MG63 (cell line): Measurements from ENCODE around the gene COL20A1. TPM values are rescaled to one million over a fixed set of nuclear protein-coding genes. Genes with fewer than 3 reads are reported as not detected.
A peak's percentile ranks its signal among the peaks of the same experiment; 100 is the strongest.

Experiments used
- DNase-seq: peaks from one replicate; pipeline ENCODE4 v3.0.0-alpha.2; 2020
- H3K27me3 ChIP-seq: fragments of 250-450 bp; sonication (Bioruptor Pico); 2 replicates; pipeline ENCODE4 v1.5.1; 2020; ENCODE audit warnings: mild to moderate bottlenecking, moderate library complexity
- H3K36me3 ChIP-seq: fragments of 250-450 bp; sonication (Bioruptor Pico); 2 replicates; pipeline ENCODE4 v1.5.1; 2020; ENCODE audit warnings: mild to moderate bottlenecking, moderate library complexity
- H3K4me3 ChIP-seq: fragments of 250-450 bp; sonication (Bioruptor Pico); 2 replicates; pipeline ENCODE4 v1.5.1; 2020; ENCODE audit warnings: mild to moderate bottlenecking, moderate library complexity
- H3K9me3 ChIP-seq: fragments of 250-450 bp; sonication (Bioruptor Pico); 2 replicates; pipeline ENCODE4 v1.5.1; 2020; ENCODE audit warnings: mild to moderate bottlenecking, moderate library complexity
- total RNA-seq: library from RNA; depleted of rRNA; stranded (reverse); fragments of >200 nt; shearing (Covaris generic); gene quantifications from 2 replicates; pipeline ENCODE4 v1.2.3, GENCODE V29; 2014; ENCODE audit warnings: low replicate concordance

The COL20A1 gene
- total RNA-seq, 1 experiment from 2014 or later: not detected

DNA sequence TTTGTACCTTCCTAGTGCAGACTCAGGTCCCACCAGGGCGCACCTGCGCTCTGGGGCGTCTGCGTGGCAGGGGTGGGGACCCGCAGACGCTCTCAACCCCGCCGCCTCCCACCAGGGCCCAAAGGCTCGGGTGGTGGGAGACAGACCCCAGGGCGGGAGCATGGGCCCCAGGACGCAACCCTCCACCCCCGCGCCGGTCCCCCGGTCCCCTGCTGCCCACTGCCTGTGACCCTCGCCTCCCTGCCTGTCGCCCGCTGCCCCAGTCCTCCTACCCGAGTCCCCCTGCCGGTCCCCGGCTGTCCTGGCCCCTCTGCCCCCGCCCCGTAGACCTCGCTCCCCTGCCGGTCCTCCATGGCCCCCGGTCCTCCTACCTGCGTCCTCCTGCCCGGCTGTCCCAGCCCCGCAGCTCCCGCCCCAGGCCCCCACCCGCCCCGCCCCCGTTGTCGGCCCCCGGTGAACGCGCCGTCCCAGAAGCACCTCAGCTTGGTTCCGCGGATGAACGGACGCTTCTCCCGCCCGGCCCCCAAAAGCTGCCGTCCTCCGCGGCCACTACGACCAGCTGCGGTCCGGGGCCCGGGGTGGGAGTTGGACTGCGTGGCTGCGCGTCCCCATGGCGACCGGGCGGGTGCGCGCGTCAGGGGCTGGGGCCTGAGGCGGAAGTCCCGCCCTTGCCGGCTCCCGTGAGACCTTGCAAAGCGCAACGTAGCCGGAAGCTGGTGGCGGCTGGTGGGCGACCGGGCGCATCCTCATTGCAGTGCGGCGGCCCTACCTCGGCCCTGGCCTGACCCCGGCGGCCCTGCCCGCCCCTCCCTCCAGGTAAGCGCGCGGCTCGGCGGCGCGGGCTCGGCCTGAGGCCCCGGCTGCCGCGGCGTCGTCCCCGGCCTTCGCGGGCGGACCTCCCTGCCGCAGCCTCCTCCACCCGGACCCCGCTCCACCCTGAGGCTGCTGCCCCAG lies 20.6 kb upstream of the COL20A1 start, which contains the start of gene ARFGAP1:
TSS of gene ARFGAP1 (plus strand) at position 709 of the 954 bp plus-strand sequence. CDS start 2,768 bp downstream, outside the sequence.
- Histone ChIP-seq H3K9me3 (no peaks in the 10 kb centered on the region), H3K4me3 (peak within 1 kb of the TSS; percentile 86), H3K27me3 (no peaks in the 10 kb centered on the region), H3K36me3 (peaks cover 34% of the 10 kb centered on the region)
- peak; percentile 92 for DNase-seq

DNA sequence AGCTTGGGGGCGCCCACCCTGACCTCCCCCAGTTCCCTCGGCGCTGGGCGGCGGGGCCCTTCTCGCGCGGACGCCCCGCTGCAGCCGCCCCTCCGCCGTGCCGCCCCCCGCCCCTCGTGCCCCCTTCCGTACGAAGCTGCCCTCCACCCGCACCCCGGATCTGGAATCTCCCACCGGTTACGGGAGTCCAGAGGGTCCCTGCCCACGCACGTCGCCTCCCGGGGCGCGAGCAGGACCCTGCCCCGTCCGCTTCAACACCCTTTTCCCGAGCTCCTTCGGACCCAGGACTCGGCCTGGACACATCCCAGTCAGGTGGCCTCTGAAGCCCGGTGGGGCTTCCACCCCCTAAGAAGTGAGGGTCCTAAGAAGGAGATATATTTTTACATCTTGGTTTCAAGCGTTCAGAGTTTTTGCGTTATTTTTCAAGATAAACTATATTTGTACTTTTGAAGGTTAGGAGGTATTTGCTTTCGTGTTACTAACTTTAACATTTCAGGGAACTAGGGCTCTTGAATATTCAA lies 19.9 kb upstream of the COL20A1 start:
- H3K27me3 ChIP-seq: no peaks in the 10 kb centered on the region
- DNase-seq: no peak
- H3K4me3 ChIP-seq: peak overlapping the region; percentile 86
- no peaks in the 10 kb centered on the region for H3K9me3 ChIP-seq
- peaks cover 41% of the 10 kb centered on the region for H3K36me3 ChIP-seq

DNA sequence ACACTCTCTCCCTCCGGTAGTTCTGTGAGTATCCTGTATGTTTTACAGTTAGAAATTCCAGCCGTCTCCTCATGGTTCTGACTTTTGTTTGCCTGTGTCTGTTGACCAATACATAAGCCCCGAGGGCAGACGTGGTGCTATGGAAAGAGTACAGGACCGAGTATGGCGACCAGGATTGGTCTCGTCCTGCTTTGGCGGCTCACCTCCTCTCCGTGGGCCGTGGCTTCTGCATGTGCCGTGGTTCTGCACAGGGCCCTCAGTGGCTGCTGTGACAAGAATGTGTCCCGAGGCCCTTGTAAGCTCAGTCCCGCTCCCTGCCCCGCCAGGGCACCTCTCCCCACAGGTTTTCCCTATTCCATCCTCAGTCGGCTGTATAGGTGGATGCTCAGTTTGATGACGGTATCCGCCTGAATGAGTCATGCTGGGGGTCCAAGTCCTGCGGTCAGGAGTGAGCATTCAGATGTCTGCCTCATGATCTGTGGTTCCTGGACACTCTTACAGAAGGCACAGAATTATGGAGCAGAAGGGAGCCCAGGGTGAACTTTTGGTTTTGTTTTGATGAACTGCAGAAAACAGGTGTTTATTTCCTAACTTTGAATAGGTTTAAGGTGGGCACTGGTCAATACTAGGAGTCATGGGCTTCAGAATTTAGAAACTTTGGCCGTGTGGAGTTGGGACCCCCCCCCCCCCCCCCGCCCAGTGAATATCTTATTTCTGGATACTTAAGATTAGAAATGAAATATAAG lies 19.2 kb upstream of the COL20A1 start:
- Histone ChIP-seq H3K36me3 (peaks cover 48% of the 10 kb centered on the region), H3K27me3 (no peaks in the 10 kb centered on the region), H3K9me3 (no peaks in the 10 kb centered on the region), H3K4me3 (peak overlapping the region; percentile 86)
- DNase-seq: peak; percentile 53

DNA sequence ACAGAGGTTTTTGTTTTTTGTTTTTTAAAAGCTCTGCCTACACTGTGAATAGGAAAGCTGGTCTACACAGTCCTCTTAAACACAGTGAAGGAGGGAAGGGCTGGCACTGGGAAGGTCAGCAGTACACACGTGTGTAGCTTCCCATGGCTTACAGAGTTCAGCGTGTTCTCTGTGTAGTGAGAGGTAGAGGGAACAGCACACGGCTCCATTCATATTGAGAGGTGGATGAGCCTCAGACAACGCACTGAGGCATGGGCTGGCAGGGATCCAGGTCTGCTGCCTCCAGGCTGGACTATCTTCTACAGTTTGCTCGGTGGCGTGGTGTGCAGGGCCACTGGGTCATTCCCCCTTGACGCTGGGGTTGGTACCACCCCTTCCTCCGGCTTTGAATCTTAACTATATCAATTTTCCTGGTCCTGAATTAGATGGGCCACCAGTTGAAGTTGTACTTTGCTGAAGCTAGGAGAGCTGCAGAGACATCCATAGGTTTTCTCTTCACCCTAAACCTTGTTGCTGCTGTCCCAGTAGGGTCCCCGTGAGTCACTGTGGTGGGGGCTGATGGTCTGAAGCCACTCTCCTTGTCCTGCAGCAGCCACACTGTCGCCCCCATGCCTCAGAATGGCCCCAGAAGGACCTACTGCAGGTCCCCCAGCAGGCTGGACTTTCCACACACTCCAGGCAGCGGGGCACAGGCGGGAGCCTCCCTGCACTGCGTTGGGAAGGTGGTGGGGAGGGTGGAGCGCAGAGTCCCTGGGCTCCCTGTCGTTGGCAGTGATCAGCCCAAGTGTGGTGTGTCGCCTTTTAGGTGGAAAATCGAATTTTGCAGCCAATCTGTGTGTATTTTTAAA lies 18.4 kb upstream of the COL20A1 start:
- no peaks in the 10 kb centered on the region for H3K27me3 ChIP-seq
- DNase-seq: no peak
- H3K9me3 ChIP-seq: no peaks in the 10 kb centered on the region
- H3K36me3 ChIP-seq: peaks cover 54% of the 10 kb centered on the region
- no peak overlapping the region; the same call in 1 of the 2 replicates for H3K4me3 ChIP-seq

DNA sequence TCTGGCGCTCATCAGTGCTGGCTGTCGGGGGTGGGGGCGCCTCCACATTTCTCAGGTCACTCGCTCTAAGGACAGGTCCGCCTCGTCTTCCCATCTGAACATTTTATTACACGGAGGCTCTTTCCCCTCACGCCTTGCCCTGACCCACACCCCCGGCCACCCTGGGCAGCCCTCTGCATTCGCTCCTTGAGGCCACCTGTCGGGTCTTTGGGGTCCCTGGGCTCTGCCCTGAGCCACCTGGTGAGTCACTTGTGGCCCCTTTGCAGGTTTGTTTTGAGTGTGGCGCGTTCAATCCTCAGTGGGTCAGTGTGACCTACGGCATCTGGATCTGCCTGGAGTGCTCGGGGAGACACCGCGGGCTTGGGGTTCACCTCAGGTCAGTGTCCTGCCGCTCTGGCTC lies 17.2 kb upstream of the COL20A1 start:
- Histone ChIP-seq H3K9me3 (no peaks in the 10 kb centered on the region), H3K4me3 (no peak overlapping the region), H3K36me3 (peaks cover 66% of the 10 kb centered on the region), H3K27me3 (no peaks in the 10 kb centered on the region)
- DNase-seq: no peak

DNA sequence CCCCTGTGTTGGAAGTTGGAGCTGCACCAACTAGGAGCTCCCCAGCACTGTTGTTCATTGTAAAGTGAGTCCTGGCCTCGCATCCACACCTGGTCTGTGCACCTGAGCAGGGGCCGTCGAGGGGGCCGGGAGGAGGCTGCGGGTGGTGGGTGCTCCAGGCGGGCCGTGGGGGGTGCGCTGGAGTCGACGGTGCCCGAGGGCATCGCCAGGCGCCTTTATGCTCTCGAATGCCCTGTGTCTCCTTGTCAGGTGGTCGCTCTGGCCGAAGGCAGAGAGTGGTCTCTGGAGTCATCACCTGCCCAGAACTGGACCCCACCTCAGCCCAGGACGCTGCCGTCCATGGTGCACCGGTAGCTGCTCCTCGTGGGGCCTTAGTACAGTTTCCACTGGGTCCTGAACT lies 16.0 kb upstream of the COL20A1 start:
- DNase-seq: no peak
- Histone ChIP-seq H3K27me3 (no peaks in the 10 kb centered on the region), H3K36me3 (peaks cover 76% of the 10 kb centered on the region)

DNA sequence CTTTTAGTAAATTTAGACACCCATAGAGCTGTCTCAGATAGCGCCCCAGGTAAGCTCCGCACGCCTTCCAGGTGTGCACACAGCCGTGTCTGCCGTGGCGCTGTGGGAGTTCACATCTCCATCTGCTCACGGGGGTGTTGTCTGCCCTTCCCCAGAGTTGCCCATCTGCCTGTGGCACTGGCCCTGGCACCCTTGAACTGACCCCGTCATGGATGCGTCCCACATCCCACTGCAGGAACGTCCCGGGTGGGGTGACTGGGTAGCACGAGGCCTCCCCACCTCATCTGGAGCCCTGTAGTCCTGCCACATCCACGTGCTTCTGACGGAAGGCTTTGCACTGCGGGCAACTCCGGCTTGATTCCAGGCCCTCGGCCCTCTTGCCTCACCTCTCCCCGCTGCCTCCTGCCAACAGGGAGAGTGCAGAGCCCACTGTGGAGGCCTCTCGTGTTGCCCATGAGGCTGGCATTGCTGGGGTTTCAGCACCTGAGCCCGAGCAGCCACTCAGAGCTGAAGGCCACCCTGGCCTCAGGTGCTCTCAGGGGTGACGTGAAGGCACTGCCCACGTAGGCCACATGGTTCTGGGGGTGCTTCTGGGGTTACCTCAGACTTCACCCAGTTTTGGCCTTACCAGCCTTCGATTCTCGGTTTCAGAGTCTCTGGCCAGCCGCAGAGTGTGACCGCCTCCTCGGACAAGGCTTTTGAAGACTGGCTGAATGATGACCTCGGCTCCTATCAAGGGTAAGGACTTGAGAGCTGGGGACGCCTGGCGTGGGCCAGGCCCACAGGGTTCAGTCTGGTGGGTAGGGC lies 15.3 kb upstream of the COL20A1 start:
- no peak for DNase-seq
- H3K9me3 ChIP-seq: no peaks in the 10 kb centered on the region
- no peaks in the 10 kb centered on the region for H3K27me3 ChIP-seq
- peaks cover 78% of the 10 kb centered on the region for H3K36me3 ChIP-seq
- no peak overlapping the region for H3K4me3 ChIP-seq

More for the DNA sequence above, 16.0 kb upstream of the COL20A1 start:
- Histone ChIP-seq H3K9me3 (no peaks in the 10 kb centered on the region), H3K4me3 (no peak overlapping the region)

DNA sequence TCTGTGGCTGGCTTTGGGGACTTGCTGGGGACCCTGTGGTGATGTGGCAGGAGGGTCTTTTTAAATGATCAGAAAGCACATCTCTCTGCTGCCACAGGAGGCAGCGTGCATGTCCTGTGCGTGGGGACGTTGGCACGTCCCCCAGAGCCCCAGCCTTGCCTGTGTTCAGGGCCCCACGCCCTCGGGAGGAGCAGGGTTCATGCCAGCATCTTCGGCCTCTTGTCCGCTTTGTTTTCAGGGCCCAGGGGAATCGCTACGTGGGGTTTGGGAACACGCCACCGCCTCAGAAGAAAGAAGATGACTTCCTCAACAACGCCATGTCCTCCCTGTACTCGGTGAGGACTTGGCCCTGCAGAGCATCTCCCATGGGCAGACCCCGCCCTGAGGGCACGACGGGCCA lies 14.3 kb upstream of the COL20A1 start:
- Histone ChIP-seq H3K27me3 (no peaks in the 10 kb centered on the region), H3K9me3 (no peaks in the 10 kb centered on the region), H3K36me3 (peaks cover 82% of the 10 kb centered on the region), H3K4me3 (no peak overlapping the region)
- DNase-seq: no peak

DNA sequence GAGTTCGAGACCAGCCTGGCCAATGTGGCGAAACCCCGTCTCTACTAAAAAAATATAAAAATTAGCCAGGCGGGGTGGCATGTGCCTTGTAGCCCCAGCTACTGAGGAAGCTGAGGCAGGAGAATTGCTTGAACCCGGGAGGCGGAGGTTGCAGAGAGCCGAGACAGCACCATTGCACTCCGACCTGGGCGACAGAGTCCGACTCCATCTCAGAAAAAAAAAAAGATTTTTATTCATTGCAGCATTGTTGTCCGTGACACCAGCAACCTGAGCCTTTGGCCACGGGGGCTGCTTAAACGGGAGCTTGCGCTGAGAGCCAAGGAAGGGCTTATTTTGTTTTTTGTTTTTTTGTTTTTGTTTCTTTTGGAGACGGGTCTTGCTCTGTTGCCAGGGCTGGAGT lies 13.1 kb upstream of the COL20A1 start:
- peaks cover 73% of the 10 kb centered on the region for H3K36me3 ChIP-seq

DNA sequence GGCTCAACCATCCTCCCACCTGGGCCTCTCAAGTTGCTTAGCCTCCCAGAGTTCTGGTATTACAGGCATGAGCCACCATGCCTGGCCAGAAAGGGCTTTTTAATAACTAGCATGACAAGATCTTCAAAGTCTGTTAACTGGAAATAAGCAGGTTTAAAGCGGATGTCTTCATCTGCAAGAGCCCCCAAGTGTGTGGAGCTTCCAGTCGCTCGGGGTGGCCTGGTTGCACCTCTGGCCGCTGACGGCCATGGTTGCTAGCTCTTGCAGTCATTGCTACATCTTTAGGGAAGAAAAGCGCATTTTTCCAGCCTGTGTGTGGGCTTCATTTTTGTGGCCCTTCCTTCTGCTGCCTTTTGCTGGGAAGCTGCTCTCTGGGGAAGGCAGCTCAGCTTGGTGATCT lies 12.6 kb upstream of the COL20A1 start:
- H3K27me3 ChIP-seq: no peaks in the 10 kb centered on the region
- peaks cover 71% of the 10 kb centered on the region for H3K36me3 ChIP-seq
- no peak overlapping the region for H3K4me3 ChIP-seq
- DNase-seq: no peak
- H3K9me3 ChIP-seq: no peaks in the 10 kb centered on the region

More for the DNA sequence above, 13.1 kb upstream of the COL20A1 start:
- DNase-seq: no peak
- no peaks in the 10 kb centered on the region for H3K9me3 ChIP-seq
- H3K27me3 ChIP-seq: no peaks in the 10 kb centered on the region
- no peak overlapping the region for H3K4me3 ChIP-seq

DNA sequence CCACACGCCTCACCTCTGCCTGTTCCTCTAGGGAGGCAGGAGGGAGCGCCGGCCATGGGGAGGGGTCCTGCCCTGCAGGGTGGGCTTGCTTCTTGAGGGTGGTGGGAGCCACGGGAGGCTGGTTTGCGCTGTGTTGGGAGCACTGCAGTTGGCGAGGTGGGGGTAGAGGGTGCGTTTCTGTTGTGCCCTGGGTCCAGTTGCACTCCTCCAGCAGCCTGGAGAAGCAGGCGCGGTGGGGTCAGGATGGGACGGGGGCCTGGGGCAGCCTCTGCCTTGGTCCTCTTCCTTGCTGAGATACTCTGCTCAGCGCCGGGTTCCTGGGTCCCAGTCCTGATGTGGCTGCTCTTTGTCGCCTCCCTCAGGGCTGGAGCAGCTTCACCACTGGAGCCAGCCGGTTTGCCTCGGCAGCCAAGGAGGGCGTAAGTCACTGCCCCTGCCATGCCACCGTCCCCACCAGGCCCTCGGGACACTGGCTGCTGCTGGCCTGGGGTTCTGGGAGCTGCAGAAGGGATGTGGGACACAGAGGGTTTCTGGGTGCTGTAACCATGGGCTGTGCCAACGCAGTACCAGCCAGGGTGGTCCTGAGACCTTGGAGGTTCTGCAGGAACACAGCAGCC lies 11.9 kb upstream of the COL20A1 start:
- no peaks in the 10 kb centered on the region for H3K27me3 ChIP-seq
- H3K36me3 ChIP-seq: peaks cover 71% of the 10 kb centered on the region
- no peak overlapping the region for H3K4me3 ChIP-seq
- DNase-seq: no peak
- no peaks in the 10 kb centered on the region for H3K9me3 ChIP-seq

DNA sequence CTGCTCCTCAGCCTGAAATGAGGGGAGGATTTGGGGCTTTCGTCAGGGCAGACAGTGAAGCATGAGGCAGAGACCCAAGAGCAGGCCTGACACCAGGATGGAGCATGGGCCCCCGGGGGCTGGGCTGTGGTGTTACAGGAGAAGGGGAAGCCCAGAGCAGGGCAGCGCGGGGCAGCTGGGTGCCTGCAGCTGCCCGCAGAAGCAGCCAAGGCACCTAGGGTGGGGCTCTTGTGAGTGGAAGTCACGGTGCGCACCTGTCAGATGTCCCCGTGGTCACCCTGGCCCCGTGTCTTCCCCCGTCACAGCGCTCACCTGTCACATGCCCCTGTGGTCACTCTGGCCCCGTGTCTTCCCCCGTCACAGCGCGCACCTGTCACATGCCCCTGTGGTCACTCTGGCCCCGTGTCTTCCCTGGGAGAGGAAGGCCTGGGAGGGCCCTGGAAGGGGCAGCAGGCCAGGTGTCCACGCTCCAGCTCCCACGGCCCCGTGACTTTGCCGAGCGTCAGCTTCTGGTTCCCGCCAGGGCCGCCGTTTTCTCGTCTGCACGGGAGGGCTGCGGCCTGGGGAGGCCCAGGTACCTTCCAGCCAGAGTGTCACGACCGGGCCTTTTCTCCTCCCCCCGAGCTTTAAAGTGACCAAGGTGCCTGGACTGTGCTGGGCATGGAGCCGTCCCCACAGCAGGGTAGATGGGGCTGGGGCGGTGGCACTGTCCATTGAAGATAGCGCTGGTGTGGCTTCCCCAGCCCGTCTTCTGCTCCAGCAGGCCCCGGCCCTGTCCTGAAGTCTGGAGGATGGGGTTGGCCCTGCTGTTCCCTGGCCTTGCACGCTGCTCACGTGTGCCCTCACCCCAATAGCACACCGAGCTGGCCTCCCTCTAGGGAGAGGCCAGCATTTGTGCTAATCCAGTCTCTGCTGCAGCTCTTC lies 11.0 kb upstream of the COL20A1 start:
- H3K4me3 ChIP-seq: no peak overlapping the region
- no peak for DNase-seq
- H3K27me3 ChIP-seq: no peaks in the 10 kb centered on the region
- no peaks in the 10 kb centered on the region for H3K9me3 ChIP-seq
- peaks cover 62% of the 10 kb centered on the region for H3K36me3 ChIP-seq

DNA sequence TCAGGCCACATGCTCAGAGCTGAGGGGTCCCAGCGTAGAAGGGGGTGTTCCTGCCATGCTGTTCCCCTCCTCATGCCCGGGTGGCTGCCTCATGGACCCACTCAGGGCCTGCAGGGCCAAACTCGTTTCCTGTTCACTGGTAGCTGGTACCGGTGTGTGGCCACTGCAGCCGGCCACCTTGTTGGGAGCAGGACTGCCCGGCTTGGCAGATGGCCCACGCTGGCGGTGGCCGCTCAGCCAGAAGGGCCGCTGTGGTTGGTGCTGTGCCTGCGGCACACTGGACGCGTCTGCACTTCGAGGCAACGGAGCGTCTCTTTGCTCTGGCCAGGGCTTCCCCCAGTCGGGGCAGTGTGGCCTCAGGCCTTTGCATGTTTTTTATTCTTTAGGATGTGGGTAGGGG lies 10.0 kb upstream of the COL20A1 start:
- H3K9me3 ChIP-seq: no peaks in the 10 kb centered on the region
- DNase-seq: no peak
- H3K4me3 ChIP-seq: no peak overlapping the region
- H3K36me3 ChIP-seq: peaks cover 53% of the 10 kb centered on the region
- no peaks in the 10 kb centered on the region for H3K27me3 ChIP-seq

DNA sequence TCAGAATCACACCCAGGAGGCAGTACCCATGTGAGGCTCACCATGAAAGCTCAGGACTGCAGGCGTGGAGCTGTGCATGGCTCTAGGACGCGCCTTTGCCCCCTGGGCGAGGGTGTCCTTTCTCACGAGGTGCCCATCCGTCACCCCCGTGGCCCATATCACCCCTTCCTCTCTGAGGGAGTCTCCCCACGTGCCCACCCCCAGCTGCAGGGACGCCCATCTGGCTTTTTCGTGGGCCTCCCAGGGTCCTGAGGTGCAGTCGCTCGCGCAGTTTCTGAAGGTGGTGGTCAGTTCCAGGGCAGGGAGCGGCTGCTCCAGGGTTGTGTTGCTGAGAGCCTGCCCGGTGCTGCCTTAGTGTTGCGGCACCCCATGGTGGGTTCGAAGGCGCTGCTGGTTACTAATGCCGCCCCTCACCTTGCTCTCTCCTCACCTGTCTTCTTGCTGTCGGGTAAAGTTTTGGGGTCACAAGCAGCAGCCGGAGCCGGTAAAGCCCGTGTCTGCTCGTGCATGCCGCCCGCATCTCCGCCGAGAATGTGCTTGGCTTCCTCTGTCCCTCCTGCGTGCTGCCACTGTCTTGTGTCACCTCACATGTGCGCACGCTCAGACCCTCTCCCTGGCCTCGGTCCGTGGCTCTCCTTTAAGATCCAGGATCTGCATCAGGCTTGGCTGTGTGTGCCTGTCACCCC lies 9.4 kb upstream of the COL20A1 start:
- no peak overlapping the region for H3K4me3 ChIP-seq
- peaks cover 47% of the 10 kb centered on the region for H3K36me3 ChIP-seq
- no peaks in the 10 kb centered on the region for H3K9me3 ChIP-seq
- H3K27me3 ChIP-seq: no peaks in the 10 kb centered on the region
- no peak for DNase-seq
